Measurements from ENCODE around the gene TMEM253.

Gene TMEM253

GRCh38 chr14:21090940-21091663 lies 9.8 kb upstream of the TMEM253 start:
- DNase-seq, result no peak

GRCh38 chr14:21091821-21092272 lies 9.0 kb upstream of the TMEM253 start:
- no peak for DNase-seq

- peak; percentile 95 for DNase-seq
These were observed 8.4 kb upstream of the TMEM253 start for GRCh38 chr14:21092273-21093011.

GRCh38 chr14:21093018-21093417 lies 7.8 kb upstream of the TMEM253 start:
- no peak for DNase-seq

- DNase-seq, result no peak
These were observed 6.8 kb upstream of the TMEM253 start for GRCh38 chr14:21093769-21094681.

- DNase-seq, result no peak
These were observed 5.2 kb upstream of the TMEM253 start for GRCh38 chr14:21095430-21096205.

GRCh38 chr14:21096438-21096837 lies 4.4 kb upstream of the TMEM253 start:
- DNase-seq, result no peak

- no peak for DNase-seq
These were observed 3.8 kb upstream of the TMEM253 start for GRCh38 chr14:21096978-21097635.

GRCh38 chr14:21097636-21098075 lies 3.2 kb upstream of the TMEM253 start:
- no peak for DNase-seq

- DNase-seq, result no peak
These were observed 2.6 kb upstream of the TMEM253 start, which contains the start of gene ZNF219 for GRCh38 chr14:21098076-21098891. Gene ZNF219, minus strand, starts transcription at chr14:21098655. Its CDS starts 5,064 bp downstream, at chr14:21093591.

GRCh38 chr14:21098892-21099595 lies 1.8 kb upstream of the TMEM253 start:
- DNase-seq, result no peak

- no peak for DNase-seq
These were observed 1.3 kb upstream of the TMEM253 start for GRCh38 chr14:21099596-21099985.

- no peak for DNase-seq
These were observed 1.0 kb downstream of the TMEM253 start for GRCh38 chr14:21101802-21102413.

GRCh38 chr14:21102521-21103410 lies 1.9 kb downstream of the TMEM253 start:
- DNase-seq, result no peak

- no peak for DNase-seq
These were observed 2.5 kb downstream of the TMEM253 start for GRCh38 chr14:21103411-21103709.

GRCh38 chr14:21103710-21104447 lies 3.0 kb downstream of the TMEM253 start:
- DNase-seq, result peak; percentile 92

- DNase-seq, result peak; percentile 57
These were observed 3.7 kb downstream of the TMEM253 start for GRCh38 chr14:21104448-21105060.

- DNase-seq, result no peak
These were observed 4.2 kb downstream of the TMEM253 start for GRCh38 chr14:21105095-21105494.
